Left ventricle myocardium inferior (tissue), 1 donor: ENCODE results near the gene SCAANT1. TPM values are rescaled to one million over a fixed set of nuclear protein-coding genes. Genes with fewer than 3 reads are reported as not detected.

ENCODE experiments used
- DNase-seq: peaks from one replicate; pipeline ENCODE4 v3.0.0-alpha.2; 2020
- H3K27ac ChIP-seq: fragments of 200-600 bp; replicated peaks from 2 replicates; pipeline ENCODE4 v1.8.0; 2021
- H3K27me3 ChIP-seq: fragments of 200-600 bp; 2 replicates; pipeline ENCODE4 v1.8.0; 2021; ENCODE audit warnings: low read depth
- H3K36me3 ChIP-seq: fragments of 200-600 bp; 2 replicates; pipeline ENCODE4 v1.8.0; 2021
- H3K4me1 ChIP-seq: fragments of 200-600 bp; 2 replicates; pipeline ENCODE4 v1.8.0; 2021
- H3K4me3 ChIP-seq: fragments of 200-600 bp; 2 replicates; pipeline ENCODE4 v1.8.0; 2021; ENCODE audit warnings: mild to moderate bottlenecking, moderate library complexity
- H3K9me3 ChIP-seq: fragments of 200-600 bp; replicated peaks from 2 replicates; pipeline ENCODE4 v1.8.0; 2021
- intact Hi-C: fragments of 100-400 bp; cut with micrococcal nuclease; formaldehyde crosslinking; loops from one replicate; pipeline ENCODE4 v1.11.0; 2022
- total RNA-seq: library from RNA; stranded (reverse); fragmentation: NEBNext Ultra II Directional; extraction: Animal tissue kit (Norgen Biotek cat#: 25700); gene quantifications from one replicate; pipeline ENCODE4 v1.2.1, GENCODE V29; 2021
- TF ChIP-seq, protein P1 (sequence below): fragments of 200-600 bp; IDR thresholded peaks from 2 replicates; pipeline ENCODE4 v1.8.0; 2021; ENCODE audit warnings: antibody characterized with exemption, mild to moderate bottlenecking, borderline replicate concordance
- donor health status: DM: no; HTN: yes; CAD: no; lungs with severe emphysema.

The SCAANT1 gene
- total RNA-seq, 1 donor from 2014 or later, result not detected

DNA sequence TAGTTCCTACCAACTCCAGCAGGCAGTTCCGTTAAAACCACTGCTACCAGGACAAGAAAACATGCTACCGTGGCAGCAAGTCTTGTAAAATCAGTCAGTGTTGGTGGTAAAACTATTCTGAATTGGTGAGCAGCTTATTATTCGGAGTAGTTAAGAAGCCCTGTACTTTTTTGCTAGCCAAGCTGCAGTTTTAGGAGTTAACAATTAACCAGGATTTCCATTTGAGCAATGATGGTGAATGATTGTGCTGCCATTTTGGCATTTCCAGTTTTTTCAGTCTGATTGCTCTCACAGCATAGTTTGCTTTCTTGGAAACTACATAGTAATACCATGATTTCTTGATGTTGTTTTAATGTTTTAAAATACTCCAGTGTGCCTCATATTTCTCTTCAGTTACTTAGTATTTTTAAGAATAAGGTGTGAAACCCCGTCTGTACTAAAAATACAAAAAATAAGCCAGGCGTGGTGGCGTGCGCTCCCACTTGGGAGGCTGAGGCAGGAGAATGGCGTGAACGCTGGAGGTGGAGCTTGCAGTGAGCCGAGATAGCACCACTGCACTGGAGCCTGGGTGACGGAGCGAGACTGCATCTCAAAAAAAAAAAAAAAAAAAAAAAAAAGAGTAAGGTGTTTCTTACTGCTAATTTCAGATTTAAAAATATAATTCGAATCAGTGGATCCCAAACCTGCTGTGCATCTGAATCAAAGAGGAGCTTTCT, 43.8 kb upstream of the SCAANT1 start:
- DNase-seq, result no peak
- Histone ChIP-seq H3K4me3 (no peak overlapping the region), H3K9me3 (no peaks in the 10 kb centered on the region), H3K4me1 (peaks cover 38% of the 10 kb centered on the region), H3K27ac (no peak overlapping the region), H3K36me3 (peaks cover 11% of the 10 kb centered on the region), H3K27me3 (no peaks in the 10 kb centered on the region)
- TF ChIP-seq, protein P1, sequence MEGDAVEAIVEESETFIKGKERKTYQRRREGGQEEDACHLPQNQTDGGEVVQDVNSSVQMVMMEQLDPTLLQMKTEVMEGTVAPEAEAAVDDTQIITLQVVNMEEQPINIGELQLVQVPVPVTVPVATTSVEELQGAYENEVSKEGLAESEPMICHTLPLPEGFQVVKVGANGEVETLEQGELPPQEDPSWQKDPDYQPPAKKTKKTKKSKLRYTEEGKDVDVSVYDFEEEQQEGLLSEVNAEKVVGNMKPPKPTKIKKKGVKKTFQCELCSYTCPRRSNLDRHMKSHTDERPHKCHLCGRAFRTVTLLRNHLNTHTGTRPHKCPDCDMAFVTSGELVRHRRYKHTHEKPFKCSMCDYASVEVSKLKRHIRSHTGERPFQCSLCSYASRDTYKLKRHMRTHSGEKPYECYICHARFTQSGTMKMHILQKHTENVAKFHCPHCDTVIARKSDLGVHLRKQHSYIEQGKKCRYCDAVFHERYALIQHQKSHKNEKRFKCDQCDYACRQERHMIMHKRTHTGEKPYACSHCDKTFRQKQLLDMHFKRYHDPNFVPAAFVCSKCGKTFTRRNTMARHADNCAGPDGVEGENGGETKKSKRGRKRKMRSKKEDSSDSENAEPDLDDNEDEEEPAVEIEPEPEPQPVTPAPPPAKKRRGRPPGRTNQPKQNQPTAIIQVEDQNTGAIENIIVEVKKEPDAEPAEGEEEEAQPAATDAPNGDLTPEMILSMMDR, result no peak
- intact Hi-C loops, result no loop called here

DNA sequence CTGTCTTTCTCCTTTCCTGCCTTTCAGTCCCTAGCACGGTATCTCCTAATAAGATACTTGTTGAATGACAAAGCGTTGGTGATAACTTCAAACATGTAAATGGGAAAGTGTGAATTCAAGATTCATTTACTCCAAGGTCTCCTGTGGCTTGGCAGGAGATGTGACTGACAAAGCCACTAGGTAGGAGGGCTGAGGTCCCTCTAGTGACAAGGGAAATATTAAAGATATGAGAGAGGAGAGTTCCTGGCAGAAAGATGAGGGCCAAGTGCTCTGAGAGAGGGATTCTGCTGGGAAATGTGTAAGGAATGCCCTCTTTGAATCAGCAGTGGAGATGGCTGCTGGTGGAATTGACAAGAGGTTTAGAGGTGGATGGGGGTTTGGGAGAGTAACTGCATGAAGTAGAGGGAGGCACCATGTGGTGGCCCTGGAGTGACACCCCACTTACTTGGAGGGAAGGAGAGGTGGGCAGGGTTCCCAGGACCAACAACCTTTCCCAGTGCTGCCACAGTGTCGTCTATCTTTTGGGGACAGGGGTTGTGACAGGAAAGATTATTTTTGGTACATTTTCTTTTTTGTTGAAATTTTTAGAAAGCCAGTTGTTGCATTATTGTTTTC, 43.0 kb upstream of the SCAANT1 start:
- H3K4me3 ChIP-seq, result no peak overlapping the region

DNA sequence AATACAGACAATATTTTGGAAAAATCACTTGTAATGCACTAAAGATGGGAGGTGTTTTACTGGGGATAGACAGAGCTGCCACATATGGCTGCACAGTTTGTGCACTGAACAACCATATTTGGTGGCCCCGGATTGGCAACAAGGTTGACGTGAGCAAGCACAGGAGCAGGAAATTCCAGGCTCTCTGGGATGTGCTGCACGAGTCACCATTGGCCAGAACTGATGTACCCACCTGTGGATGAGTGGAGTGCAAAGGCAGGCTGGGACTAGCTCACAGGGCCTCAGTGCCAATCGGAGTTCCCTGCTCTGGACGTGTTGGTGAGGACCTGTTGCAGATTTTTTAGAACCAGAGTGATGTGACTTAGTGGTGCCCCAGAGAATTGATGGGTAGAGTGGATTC, 42.0 kb upstream of the SCAANT1 start:
- Histone ChIP-seq H3K27me3 (no peaks in the 10 kb centered on the region), H3K36me3 (peaks cover 11% of the 10 kb centered on the region), H3K4me3 (no peak overlapping the region), H3K27ac (no peak overlapping the region), H3K4me1 (peaks cover 38% of the 10 kb centered on the region), H3K9me3 (no peaks in the 10 kb centered on the region)
- intact Hi-C loops, result no loop called here
- no peak for DNase-seq
- TF ChIP-seq, protein P1, result no peak

More for the DNA sequence above, 43.0 kb upstream of the SCAANT1 start:
- H3K36me3 ChIP-seq, result peaks cover 11% of the 10 kb centered on the region
- intact Hi-C loops, result no loop called here
- TF ChIP-seq, protein P1, result no peak
- H3K4me1 ChIP-seq, result peaks cover 38% of the 10 kb centered on the region
- H3K27ac ChIP-seq, result no peak overlapping the region
- H3K27me3 ChIP-seq, result no peaks in the 10 kb centered on the region
- DNase-seq, result no peak
- no peaks in the 10 kb centered on the region for H3K9me3 ChIP-seq

DNA sequence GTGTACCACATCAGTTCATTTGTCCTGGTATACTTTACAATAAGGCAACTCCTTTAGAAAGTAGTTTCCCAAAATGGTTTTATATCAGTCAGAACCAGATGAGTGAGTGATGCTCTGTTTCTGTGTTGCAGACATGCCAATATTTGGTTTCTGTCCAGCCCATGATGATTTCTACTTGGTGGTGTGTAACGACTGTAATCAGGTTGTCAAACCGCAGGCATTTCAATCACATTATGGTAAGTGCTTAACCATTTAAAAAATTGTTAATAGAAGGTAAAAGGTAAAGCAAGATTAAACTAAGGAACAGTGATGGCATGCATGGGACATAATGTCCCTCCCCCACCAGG, 40.0 kb upstream of the SCAANT1 start:
- Histone ChIP-seq H3K9me3 (no peaks in the 10 kb centered on the region), H3K4me3 (no peak overlapping the region), H3K27ac (no peak overlapping the region), H3K4me1 (peaks cover 51% of the 10 kb centered on the region), H3K36me3 (peaks cover 11% of the 10 kb centered on the region), H3K27me3 (no peaks in the 10 kb centered on the region)
- TF ChIP-seq, protein P1, result no peak
- intact Hi-C loops, result no loop called here
- no peak for DNase-seq

DNA sequence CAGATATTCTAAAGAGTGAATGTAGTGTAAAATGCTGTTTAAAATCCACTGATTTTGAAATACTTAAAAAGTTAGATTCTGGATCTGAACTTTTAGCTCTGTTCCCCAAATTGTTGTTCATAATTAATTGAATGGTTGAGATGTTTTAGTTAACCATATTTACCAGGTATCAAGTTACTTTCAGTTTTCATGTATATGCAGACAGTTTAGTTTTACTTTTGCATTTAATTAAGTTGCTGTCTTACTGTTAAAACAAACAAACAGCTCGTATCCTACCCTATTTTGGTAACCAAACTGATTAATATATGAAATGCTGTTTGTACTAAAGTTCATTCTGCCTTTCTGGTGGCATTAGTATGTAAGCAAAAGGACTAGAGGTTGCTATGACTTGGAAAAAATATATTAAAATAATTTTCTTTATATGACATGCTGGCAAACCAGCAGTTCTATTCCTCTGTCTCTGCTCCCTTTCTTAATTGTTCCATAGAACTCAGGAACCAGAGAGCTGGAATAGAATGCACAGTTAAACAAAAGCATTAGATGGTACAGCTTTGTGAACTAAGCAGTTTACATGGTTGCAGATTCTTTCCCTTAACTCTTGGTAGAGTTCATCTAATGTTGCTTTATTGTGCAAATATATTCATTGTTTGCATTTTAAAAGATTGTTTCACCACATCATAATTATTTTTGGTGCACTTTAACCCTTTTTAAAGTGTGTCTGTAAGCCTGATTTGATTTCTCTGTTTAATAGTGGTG, 39.5 kb upstream of the SCAANT1 start:
- TF ChIP-seq, protein P1, result no peak
- H3K4me1 ChIP-seq, result peaks cover 51% of the 10 kb centered on the region
- H3K36me3 ChIP-seq, result peaks cover 11% of the 10 kb centered on the region
- no peaks in the 10 kb centered on the region for H3K27me3 ChIP-seq
- DNase-seq, result no peak
- intact Hi-C loops, result no loop called here
- H3K9me3 ChIP-seq, result no peaks in the 10 kb centered on the region
- H3K27ac ChIP-seq, result no peak overlapping the region
- H3K4me3 ChIP-seq, result no peak overlapping the region
